ENCODE measurements around the gene NHLRC4.

Gene NHLRC4

GRCh38 chr16:574021-574760, 7.4 kb downstream of the NHLRC4 start:
- no peak for ATAC-seq
- TF ChIP-seq TSHZ2 (CRISPR knock-in tag; IDR thresholded peaks at IDR 0.05) (no peak), ARNTL (CRISPR knock-in tag; IDR thresholded peaks at IDR 0.05; ENCODE audit: borderline replicate concordance, low read depth) (no peak), CSRNP3 (CRISPR knock-in tag; IDR thresholded peaks at IDR 0.05) (no peak), BACH2 (CRISPR knock-in tag; IDR thresholded peaks at IDR 0.05; ENCODE audit: borderline replicate concordance) (no peak)

GRCh38 chr16:575354-576196, 8.8 kb downstream of the NHLRC4 start:
- no peak for ATAC-seq

More at GRCh38 chr16:575354-576196, 8.8 kb downstream of the NHLRC4 start:
- no peak for TF ChIP-seq TCF4 (CRISPR knock-in tag; IDR thresholded peaks at IDR 0.05; ENCODE audit: borderline replicate concordance)
- TF ChIP-seq ISL1 (CRISPR knock-in tag; IDR thresholded peaks at IDR 0.05): no peak
- no peak for TF ChIP-seq ZNF8 (CRISPR knock-in tag; IDR thresholded peaks at IDR 0.05)
- no peak for TF ChIP-seq GLIS3 (CRISPR knock-in tag; IDR thresholded peaks at IDR 0.05)
- no peak for TF ChIP-seq ZFP30 (CRISPR knock-in tag; IDR thresholded peaks at IDR 0.05)
- TF ChIP-seq ZFP3 (CRISPR knock-in tag; IDR thresholded peaks at IDR 0.05): no peak
- TF ChIP-seq BACH2 (CRISPR knock-in tag; IDR thresholded peaks at IDR 0.05; ENCODE audit: borderline replicate concordance): no peak
- no peak for TF ChIP-seq CREB5 (CRISPR knock-in tag; IDR thresholded peaks at IDR 0.05; ENCODE audit: low read depth)
- no peak for TF ChIP-seq TSHZ2 (CRISPR knock-in tag; IDR thresholded peaks at IDR 0.05)
- no peak for TF ChIP-seq ZNF70 (CRISPR knock-in tag; IDR thresholded peaks at IDR 0.05)
- no peak for TF ChIP-seq TOX (CRISPR knock-in tag; IDR thresholded peaks at IDR 0.05; ENCODE audit: borderline replicate concordance)
- TF ChIP-seq PPARA (CRISPR knock-in tag; IDR thresholded peaks at IDR 0.05; ENCODE audit: borderline replicate concordance): no peak
- TF ChIP-seq OSR1 (CRISPR knock-in tag; IDR thresholded peaks at IDR 0.05): no peak
- no peak for TF ChIP-seq PATZ1 (CRISPR knock-in tag; IDR thresholded peaks at IDR 0.05; ENCODE audit: borderline replicate concordance)
- TF ChIP-seq ARNTL (CRISPR knock-in tag; IDR thresholded peaks at IDR 0.05; ENCODE audit: borderline replicate concordance, low read depth): no peak
- TF ChIP-seq ZNF565 (CRISPR knock-in tag; conservative IDR thresholded peaks at IDR 0.05; ENCODE audit: low read depth): no peak
- no peak for TF ChIP-seq ESRRG (CRISPR knock-in tag; IDR thresholded peaks at IDR 0.05)

Data from SK-N-SH treated with all-trans-retinoic acid at 6 μM for 48 hours (cell line).